Renal cortex interstitium (tissue), 11 donors: ENCODE results near the gene NPAS1. TPM values are rescaled to one million over a fixed set of nuclear protein-coding genes. Genes with fewer than 3 reads are reported as not detected.
"Not testable (repeated sequence)": the region's sequence is repeated elsewhere in the genome, so short reads cannot be mapped to it uniquely, and the experiment has no call there.

ENCODE experiments used
- DNase-seq, 11 donors: peaks; one replicate each; pipeline ENCODE4 v3.0.0-alpha.2; 2013; ENCODE audit warnings: low read depth in 9 of 11, low spot score in 4 of 11; ENCODE audit errors: extremely low read depth in 1 of 11
- polyA plus RNA-seq, 3 donors: library from polyadenylated mRNA; unstranded; fragments of 120-200 nt; gene quantifications; one replicate each; pipeline ENCODE4 v1.2.1, GENCODE V29; 2013; ENCODE audit not compliant: insufficient read length in 3 of 3

The NPAS1 gene
- polyA plus RNA-seq, 3 donors = 1.4 to 2.4 (median 2.0) TPM

GRCh38 chr19:47032171-47032811 is 12.7 kb downstream of the NPAS1 start:
- no peak for DNase-seq

GRCh38 chr19:47035127-47036096 is 15.8 kb downstream of the NPAS1 start:
- DNase-seq = peak in 10 of 11 donors; percentile 72 to 84 (median 80)

GRCh38 chr19:47036097-47036651 is 16.5 kb downstream of the NPAS1 start:
- no peak for DNase-seq

GRCh38 chr19:47037766-47038165 is 18.1 kb downstream of the NPAS1 start:
- no peak for DNase-seq

GRCh38 chr19:47039239-47039874 is 19.7 kb downstream of the NPAS1 start:
- no peak for DNase-seq

GRCh38 chr19:47040869-47041268 is 21.2 kb downstream of the NPAS1 start:
- DNase-seq = no peak

GRCh38 chr19:47044946-47045866 is 25.6 kb downstream of the NPAS1 start:
- no peak for DNase-seq

GRCh38 chr19:47045867-47046470 is 26.3 kb downstream of the NPAS1 start:
- DNase-seq = no peak

- DNase-seq = no peak
Observed at GRCh38 chr19:47047272-47047762, 27.7 kb downstream of the NPAS1 start.

- DNase-seq = peak; percentile 50 to 75 (median 64)
Observed at GRCh38 chr19:47047763-47048405, 28.2 kb downstream of the NPAS1 start.

- DNase-seq = no peak
Observed at GRCh38 chr19:47049307-47049700, 29.7 kb downstream of the NPAS1 start.

GRCh38 chr19:47050562-47050961 is 30.9 kb downstream of the NPAS1 start:
- DNase-seq = not testable (repeated sequence)

GRCh38 chr19:47056411-47056810 is 36.8 kb downstream of the NPAS1 start:
- DNase-seq = no peak

- DNase-seq = no peak
Observed at GRCh38 chr19:47057328-47057727, 37.7 kb downstream of the NPAS1 start.

- no peak for DNase-seq
Observed at GRCh38 chr19:47058621-47059022, 39.0 kb downstream of the NPAS1 start.

- DNase-seq = no peak
Observed at GRCh38 chr19:47063874-47064273, 44.2 kb downstream of the NPAS1 start.

- no peak for DNase-seq
Observed at GRCh38 chr19:47065242-47065641, 45.6 kb downstream of the NPAS1 start.
